Gastrocnemius medialis (tissue), 4 donors: ENCODE data around the gene MOGAT1. TPM values are rescaled to one million over a fixed set of nuclear protein-coding genes. Genes with fewer than 3 reads are reported as not detected.

Experiments used
- ATAC-seq, 2 donors: fragments of 150-250 bp; one replicate each; pipeline ENCODE4 v1.9.1; 2016
- DNase-seq, 2 donors: peaks; one replicate each; pipeline ENCODE4 v3.0.0-alpha.2; 2019
- H3K27ac ChIP-seq, 4 donors: fragments of 200-600 bp; sonication (generic); 1 replicate in 1 of 4; 2 replicates in 3 of 4; pipeline ENCODE4 v1.5.1; 2016 to 2018; ENCODE audit warnings: mild to moderate bottlenecking in 2 of 4, moderate library complexity in 1 of 4
- H3K27me3 ChIP-seq, 3 donors: fragments of 200-600 bp; sonication (generic) in 2 of 3; 1 replicate in 1 of 3; 2 replicates in 2 of 3; pipeline versions ENCODE4 v1.5.1 to v1.6.0; 2016 to 2019; ENCODE audit warnings: mild to moderate bottlenecking in 1 of 3, moderate library complexity in 1 of 3
- H3K36me3 ChIP-seq, 2 donors: fragments of 200-600 bp; sonication (generic) in 1 of 2; one replicate each; pipeline ENCODE4 v1.5.1; 2017 to 2018
- H3K4me1 ChIP-seq, 2 donors: fragments of 200-600 bp; sonication (generic) in 1 of 2; one replicate each; pipeline ENCODE4 v1.5.1; 2016 to 2017; ENCODE audit warnings: mild to moderate bottlenecking in 2 of 2
- H3K4me3 ChIP-seq, 4 donors: fragments of 200-600 bp; sonication (generic) in 3 of 4; 1 replicate in 1 of 4; 2 replicates in 3 of 4; pipeline ENCODE4 v1.5.1; 2016 to 2019; ENCODE audit warnings: mild to moderate bottlenecking in 2 of 4
- H3K9me3 ChIP-seq, 3 donors: fragments of 200-600 bp; sonication (generic) in 2 of 3; 1 replicate in 1 of 3; 2 replicates in 2 of 3; pipeline ENCODE4 v1.5.1; 2016 to 2019
- CTCF ChIP-seq, 5 experiments: fragments of 450-650 bp in 3 of 5; fragments of 200-600 bp in 2 of 5; sonication (generic) in 2 of 5; IDR thresholded peaks in 4 of 5; conservative IDR thresholded peaks in 1 of 5; 1 replicate in 4 of 5; 2 replicates in 1 of 5; pipeline ENCODE4 v1.5.1; 2016 to 2019; ENCODE audit warnings: antibody characterized with exemption in 5 of 5, mild to moderate bottlenecking in 3 of 5, moderate library complexity in 3 of 5
- POLR2A ChIP-seq, 2 donors: fragments of 450-650 bp; IDR thresholded peaks; one replicate each; pipeline ENCODE4 v1.6.1; 2017; ENCODE audit warnings: antibody characterized with exemption in 2 of 2, mild to moderate bottlenecking in 2 of 2, moderate library complexity in 2 of 2
- in situ Hi-C, 4 donors: fragments of 200-750 bp; cut with MboI; loops; one replicate each; pipeline versions ENCODE4 v1.15.0 to v1.8.0; 2017; ENCODE audit warnings: low sequenced_read_pairs in 4 of 4
- intact Hi-C: fragments of 100-400 bp; cut with DNase I; formaldehyde crosslinking; loops from one replicate; pipeline ENCODE4 v1.15.1; 2023; ENCODE audit warnings: low total_unique reads
- total RNA-seq, 4 donors: library from RNA; depleted of rRNA; stranded (reverse); fragments of >200 nt; gene quantifications; one replicate each; pipeline versions ENCODE4 v1.1.0 to v1.2.3, GENCODE V29; 2016

The MOGAT1 gene
- total RNA-seq, 4 donors from 2014 or later: not detected

GRCh38 chr2:222751238-222751637, 79.8 kb downstream of the MOGAT1 start:
- TF ChIP-seq CTCF (IDR thresholded peaks at IDR 0.05 in 4 of 5, conservative IDR thresholded peaks at IDR 0.05 in 1 of 5): no peak
- TF ChIP-seq POLR2A (IDR thresholded peaks at IDR 0.05): no peak
- DNase-seq: no peak
- H3K36me3 ChIP-seq: no peaks in the 10 kb centered on the region
- no peak overlapping the region for H3K4me3 ChIP-seq
- no peaks in the 10 kb centered on the region for H3K9me3 ChIP-seq
- in situ Hi-C loops: no loop called here
- ATAC-seq: no peak
- H3K27me3 ChIP-seq: no peaks in the 10 kb centered on the region
- peaks cover 19 to 30% of the 10 kb centered on the region in 2 donors for H3K4me1 ChIP-seq
- H3K27ac ChIP-seq: no peak overlapping the region
- intact Hi-C loops: no loop called here

- H3K4me1 ChIP-seq: peaks cover 19 to 28% of the 10 kb centered on the region in 2 donors
- in situ Hi-C loops: no loop called here
- no peaks in the 10 kb centered on the region for H3K9me3 ChIP-seq
- peak overlapping the region; percentile 61 to 78 (median 74) for H3K27ac ChIP-seq
- TF ChIP-seq POLR2A (IDR thresholded peaks at IDR 0.05) (no peak), CTCF (IDR thresholded peaks at IDR 0.05 in 4 of 5, conservative IDR thresholded peaks at IDR 0.05 in 1 of 5) (no peak)
- ATAC-seq (no peak), DNase-seq (no peak)
- H3K36me3 ChIP-seq: no peaks in the 10 kb centered on the region
- peak overlapping the region in 1 of 4 donors; percentile 27 for H3K4me3 ChIP-seq
- H3K27me3 ChIP-seq: no peaks in the 10 kb centered on the region
- intact Hi-C loops: no loop called here
These were observed 80.6 kb downstream of the MOGAT1 start for GRCh38 chr2:222751821-222752719.

DNA sequence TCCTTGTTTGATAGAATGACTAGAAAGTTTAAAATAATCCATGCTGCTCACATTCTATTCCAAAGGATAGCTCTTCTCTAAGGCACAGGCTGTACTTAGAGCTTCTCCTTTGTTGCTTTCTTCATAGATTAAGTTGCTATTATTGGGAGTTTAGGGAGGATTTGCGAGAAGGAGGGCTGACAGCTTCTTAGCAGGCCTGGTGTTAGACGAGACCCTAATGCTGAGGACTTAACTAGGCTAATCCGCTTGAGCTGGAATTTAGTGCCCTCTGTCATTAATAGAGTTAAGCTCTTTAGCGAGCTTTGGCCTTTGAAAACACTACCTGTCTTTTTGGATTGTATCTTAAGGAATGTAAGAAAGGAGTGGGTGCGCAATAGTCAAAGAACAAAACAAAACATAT, 81.3 kb downstream of the MOGAT1 start:
- Histone ChIP-seq H3K4me3 (peak overlapping the region in 1 of 4 donors; percentile 27), H3K27ac (peak overlapping the region; percentile 61 to 78 (median 74)), H3K27me3 (no peaks in the 10 kb centered on the region), H3K36me3 (no peaks in the 10 kb centered on the region), H3K4me1 (peaks cover 19 to 28% of the 10 kb centered on the region in 2 donors), H3K9me3 (no peaks in the 10 kb centered on the region)
- intact Hi-C loops: no loop called here
- TF ChIP-seq CTCF (IDR thresholded peaks at IDR 0.05 in 4 of 5, conservative IDR thresholded peaks at IDR 0.05 in 1 of 5) (no peak), POLR2A (IDR thresholded peaks at IDR 0.05) (no peak)
- peak; percentile 22 to 53 for ATAC-seq
- no peak for DNase-seq
- in situ Hi-C loops: no loop called here

DNA sequence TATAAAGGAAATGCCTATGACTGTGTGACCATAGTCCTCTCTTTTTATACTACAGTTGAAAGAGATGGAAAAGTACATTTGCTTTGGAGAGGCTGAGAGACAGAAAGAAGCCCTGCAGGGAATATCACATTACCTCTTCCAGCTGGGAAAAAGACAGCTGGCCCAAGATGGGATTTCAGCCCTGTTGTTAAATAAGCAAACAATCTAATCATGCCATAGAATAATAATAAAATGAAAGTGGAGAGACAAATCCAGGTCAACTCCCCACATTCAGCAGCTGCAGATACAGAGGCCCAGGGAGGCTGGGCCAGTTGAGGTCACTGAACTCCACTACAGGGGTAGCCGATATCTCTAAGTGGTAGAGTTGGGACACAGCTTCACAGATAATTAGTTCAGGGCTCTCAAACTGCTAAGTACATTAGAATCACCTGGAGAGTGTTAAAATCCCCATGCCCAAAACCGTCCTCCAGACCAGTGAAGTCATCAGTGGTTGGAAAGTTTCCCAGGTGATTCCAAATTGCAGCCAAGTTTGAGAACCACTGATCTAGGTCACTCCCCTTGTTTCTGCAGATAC, 81.9 kb downstream of the MOGAT1 start:
- no peaks in the 10 kb centered on the region for H3K9me3 ChIP-seq
- TF ChIP-seq POLR2A (IDR thresholded peaks at IDR 0.05) (no peak), CTCF (IDR thresholded peaks at IDR 0.05 in 4 of 5, conservative IDR thresholded peaks at IDR 0.05 in 1 of 5) (no peak)
- H3K27me3 ChIP-seq: no peaks in the 10 kb centered on the region
- in situ Hi-C loops (no loop called here), intact Hi-C loops (no loop called here)
- ATAC-seq: peak; percentile 79 to 84
- H3K4me1 ChIP-seq: peaks cover 19 to 28% of the 10 kb centered on the region in 2 donors
- no peaks in the 10 kb centered on the region for H3K36me3 ChIP-seq
- H3K4me3 ChIP-seq: peak overlapping the region in 1 of 4 donors; percentile 27
- peak in 1 of 2 donors; percentile 32 for DNase-seq
- peak overlapping the region; percentile 61 to 78 (median 74) for H3K27ac ChIP-seq
